H1 (cell line): ENCODE measurements around the gene MMP15. TPM values are rescaled to one million over a fixed set of nuclear protein-coding genes. Genes with fewer than 3 reads are reported as not detected.

Experiments
- BACH1 ChIP-seq: IDR thresholded peaks from 2 replicates; pipeline ENCODE4 v1.6.1; 2012; ENCODE audit warnings: low read length, improper control_type of control experiment
- KDM1A ChIP-seq: fragments of 200-600, 300-600 bp; sonication (generic); IDR thresholded peaks from 2 replicates; pipeline ENCODE4 v1.7.1; 2016; ENCODE audit warnings: mild to moderate bottlenecking, low read length, borderline replicate concordance
- PHF8 ChIP-seq: fragments of 200-600 bp; sonication (generic); conservative IDR thresholded peaks from 2 replicates; pipeline ENCODE4 v1.7.1; 2012; ENCODE audit warnings: low read depth, mild to moderate bottlenecking, inconsistent platforms, low read length, moderate library complexity
- POLR2A ChIP-seq, 2 experiments: IDR thresholded peaks; 1 replicate in 1 of 2; 2 replicates in 1 of 2; pipeline ENCODE4 v1.6.1; 2011; ENCODE audit warnings: low read depth in 2 of 2, low read length in 2 of 2, mild to moderate bottlenecking in 2 of 2; ENCODE audit errors: control extremely low read depth in 1 of 2
- RBBP5 ChIP-seq: IDR thresholded peaks from 2 replicates; pipeline ENCODE4 v1.7.1; 2012; ENCODE audit warnings: low read depth, mild to moderate bottlenecking, inconsistent platforms, low read length, moderate library complexity, borderline replicate concordance
- RXRA ChIP-seq: IDR thresholded peaks from 2 replicates; pipeline ENCODE4 v1.6.1; 2011; ENCODE audit warnings: low read depth, mild to moderate bottlenecking, low read length, moderate library complexity; ENCODE audit not compliant: insufficient read depth
- SIRT6 ChIP-seq: IDR thresholded peaks from one replicate; pipeline ENCODE4 v1.7.1; 2012; ENCODE audit warnings: low read length, inconsistent platforms
- SP2 ChIP-seq: IDR thresholded peaks from 2 replicates; pipeline ENCODE4 v1.6.1; 2012; ENCODE audit warnings: mild to moderate bottlenecking, low read length, inconsistent platforms
- SRF ChIP-seq: IDR thresholded peaks from 2 replicates; pipeline ENCODE4 v1.6.1; 2011; ENCODE audit warnings: mild to moderate bottlenecking, low read depth, low read length, moderate library complexity
- polyA plus RNA-seq, 7 experiments: library from polyadenylated mRNA; depleted of rRNA in 3 of 7; stranded (reverse) in 5 of 7; unstranded in 2 of 7; fragments of >200 nt in 5 of 7; fragments of 200-250 nt in 2 of 7; gene quantifications; 1 replicate in 5 of 7; 2 replicates in 1 of 7; 4 replicates in 1 of 7; pipeline versions ENCODE4 v1.2.1 to v1.2.3, GENCODE V29; 2011 to 2013; ENCODE audit warnings: missing spikeins in 2 of 7, mixed read lengths in 2 of 7
- total RNA-seq: library from RNA; stranded (reverse); fragmentation: NEBNext Ultra II Directional; extraction: Animal tissue kit (Norgen Biotek cat#: 25700); gene quantifications from 2 replicates; pipeline ENCODE4 v1.2.1, GENCODE V29; 2021

MMP15 gene
- total and polyA plus RNA-seq, 2 of the 8 experiments (the other 6 are each of a cell fraction or from before 2014, with no cell fraction given): 38.5 to 42.2 TPM

GRCh38 chr16:58044266-58045019 lies 18.9 kb downstream of the MMP15 start (continued):
- TF ChIP-seq POLR2A (IDR thresholded peaks at IDR 0.05; ENCODE audit: control extremely low read depth in 1 of 2, low read depth in 2 of 2, low read length in 2 of 2): no peak
- TF ChIP-seq PHF8: no peak
- no peak for TF ChIP-seq RBBP5
- TF ChIP-seq SRF: no peak
- TF ChIP-seq BACH1: no peak
- no peak for TF ChIP-seq SIRT6
- no peak for TF ChIP-seq RXRA
- TF ChIP-seq KDM1A: no peak
- no peak for TF ChIP-seq SP2
